Neutrophil (primary cell): Measurements from ENCODE around the gene CHD1L.

Experiments used
- H3K27ac ChIP-seq: fragments of 200-600 bp; sonication (generic); 2 replicates; pipeline ENCODE4 v1.5.1; 2016; ENCODE audit warnings: mild to moderate bottlenecking, moderate library complexity
- H3K27me3 ChIP-seq: fragments of 200-600 bp; sonication (generic); 2 replicates; pipeline ENCODE4 v1.6.0; 2016; ENCODE audit warnings: mild to moderate bottlenecking
- H3K36me3 ChIP-seq: fragments of 200-600 bp; sonication (generic); 2 replicates; pipeline ENCODE4 v1.5.1; 2017
- H3K4me1 ChIP-seq, 2 experiments: fragments of 200-600 bp in 1 of 2; sonication (generic) in 1 of 2; 1 replicate in 1 of 2; 2 replicates in 1 of 2; pipeline versions ENCODE4 v1.5.1 to v1.6.1; 2013 to 2016; ENCODE audit warnings: low read depth in 1 of 2, low read length in 1 of 2, mild to moderate bottlenecking in 1 of 2, moderate library complexity in 1 of 2; ENCODE audit not compliant: control insufficient read depth in 1 of 2, insufficient read depth in 1 of 2
- H3K4me3 ChIP-seq, 2 experiments: fragments of 200-600 bp in 1 of 2; sonication (generic) in 1 of 2; 1 replicate in 1 of 2; 2 replicates in 1 of 2; pipeline ENCODE4 v1.5.1; 2013 to 2016; ENCODE audit warnings: low read depth in 1 of 2, low read length in 1 of 2, mild to moderate bottlenecking in 1 of 2, moderate library complexity in 1 of 2
- H3K9me3 ChIP-seq: fragments of 200-600 bp; sonication (generic); 2 replicates; pipeline ENCODE4 v1.5.1; 2016
- CTCF ChIP-seq: fragments of 200-600 bp; sonication (generic); IDR thresholded peaks from 2 replicates; pipeline ENCODE4 v1.5.1; 2016; ENCODE audit warnings: antibody characterized with exemption

The CHD1L gene

GRCh38 chr1:147264158-147264768 lies 21.8 kb downstream of the CHD1L start:
- Histone ChIP-seq H3K4me3 (no peak overlapping the region), H3K27me3 (no peaks in the 10 kb centered on the region), H3K27ac (no peak overlapping the region), H3K4me1 (no peaks in the 10 kb centered on the region), H3K9me3 (no peaks in the 10 kb centered on the region), H3K36me3 (peaks cover 57% of the 10 kb centered on the region)
- no peak for TF ChIP-seq CTCF

- H3K27me3 ChIP-seq = no peaks in the 10 kb centered on the region
- H3K4me1 ChIP-seq = no peaks in the 10 kb centered on the region
- H3K36me3 ChIP-seq = peaks cover 65% of the 10 kb centered on the region
- no peak overlapping the region for H3K27ac ChIP-seq
- H3K9me3 ChIP-seq = no peaks in the 10 kb centered on the region
- H3K4me3 ChIP-seq = no peak overlapping the region
- TF ChIP-seq CTCF = no peak
Observed at GRCh38 chr1:147266381-147266780, 23.9 kb downstream of the CHD1L start.

- Histone ChIP-seq H3K36me3 (peaks cover 70% of the 10 kb centered on the region), H3K4me3 (no peak overlapping the region), H3K9me3 (no peaks in the 10 kb centered on the region), H3K27me3 (no peaks in the 10 kb centered on the region), H3K27ac (no peak overlapping the region), H3K4me1 (no peaks in the 10 kb centered on the region)
- no peak for TF ChIP-seq CTCF
Observed at GRCh38 chr1:147267711-147268110, 25.2 kb downstream of the CHD1L start.

- Histone ChIP-seq H3K4me3 (no peak overlapping the region), H3K4me1 (no peaks in the 10 kb centered on the region), H3K27me3 (no peaks in the 10 kb centered on the region), H3K27ac (no peak overlapping the region), H3K36me3 (peaks cover 56% of the 10 kb centered on the region), H3K9me3 (no peaks in the 10 kb centered on the region)
- no peak for TF ChIP-seq CTCF
Observed at GRCh38 chr1:147270721-147271120, 28.2 kb downstream of the CHD1L start.

- H3K27me3 ChIP-seq = no peaks in the 10 kb centered on the region
- H3K9me3 ChIP-seq = no peaks in the 10 kb centered on the region
- TF ChIP-seq CTCF = no peak
- no peak overlapping the region for H3K27ac ChIP-seq
- no peaks in the 10 kb centered on the region for H3K4me1 ChIP-seq
- peaks cover 58% of the 10 kb centered on the region for H3K36me3 ChIP-seq
- no peak overlapping the region for H3K4me3 ChIP-seq
Observed at GRCh38 chr1:147272042-147272441, 29.6 kb downstream of the CHD1L start.
